PC-9 (cell line): Measurements from ENCODE around the gene FAM83D. TPM values are rescaled to one million over a fixed set of nuclear protein-coding genes. Genes with fewer than 3 reads are reported as not detected.

Source experiments
- BruUV-seq: library from RNA; stranded (reverse); fragments of 400-500 nt; replicated peaks from 2 replicates; lab custom pipeline; 2021; lab: Mats Ljungman, UMichigan
- CTCF ChIA-PET: fragments of 300-600 bp; sonication (Branson Sonifier 250); formaldehyde crosslinking; loops from one replicate; lab custom pipeline; 2022; ENCODE audit warnings: antibody characterized with exemption; lab: Charles Lee
- POLR2A ChIA-PET: fragments of 300-600 bp; sonication (Branson Sonifier 250); formaldehyde crosslinking; loops from one replicate; lab custom pipeline; 2022; ENCODE audit warnings: antibody characterized with exemption; ENCODE audit not compliant: unreplicated experiment; lab: Charles Lee
- DNase-seq, 2 experiments: peaks; one replicate each; pipeline versions ENCODE4 v3.0.0 to v3.0.0-alpha.2; 2015 to 2022; ENCODE audit warnings: mixed read lengths in 1 of 2
- H2AFZ ChIP-seq: fragments of 200-600 bp; sonication (generic); 2 replicates; pipeline ENCODE4 v1.8.1; 2017; ENCODE audit warnings: antibody characterized with exemption
- H3F3A ChIP-seq: fragments of 200-600 bp; sonication (generic); 2 replicates; pipeline ENCODE4 v1.8.1; 2017; ENCODE audit warnings: antibody characterized with exemption, mild to moderate bottlenecking, low read depth; ENCODE audit not compliant: insufficient read depth
- H3K27ac ChIP-seq: fragments of 200-600 bp; sonication (generic); 2 replicates; pipeline ENCODE4 v1.6.1; 2016; ENCODE audit warnings: mixed run types
- H3K27me3 ChIP-seq: fragments of 200-600 bp; sonication (generic); 2 replicates; pipeline ENCODE4 v1.6.1; 2016; ENCODE audit warnings: low read depth, mixed run types; ENCODE audit not compliant: insufficient read depth
- H3K36me3 ChIP-seq: fragments of 200-600 bp; sonication (generic); 2 replicates; pipeline ENCODE4 v1.6.1; 2016; ENCODE audit warnings: low read depth, mixed run types
- H3K4me1 ChIP-seq: fragments of 200-600 bp; sonication (generic); replicated peaks from 2 replicates; pipeline ENCODE4 v1.6.1; 2016; ENCODE audit warnings: mixed run types; ENCODE audit not compliant: insufficient read depth
- H3K4me2 ChIP-seq: fragments of 200-600 bp; sonication (generic); 2 replicates; pipeline ENCODE4 v1.6.1; 2017; ENCODE audit warnings: mixed run types
- H3K4me3 ChIP-seq: fragments of 200-600 bp; sonication (generic); 2 replicates; pipeline ENCODE4 v1.6.1; 2016; ENCODE audit warnings: mixed run types
- H3K79me2 ChIP-seq: fragments of 200-600 bp; sonication (generic); 2 replicates; pipeline ENCODE4 v1.6.1; 2017; ENCODE audit warnings: low read depth, mixed run types
- H3K9me2 ChIP-seq: fragments of 200-600 bp; sonication (generic); 2 replicates; pipeline ENCODE4 v1.8.1; 2017; ENCODE audit warnings: mild to moderate bottlenecking; ENCODE audit not compliant: insufficient read depth
- H3K9me3 ChIP-seq: fragments of 200-600 bp; sonication (generic); 2 replicates; pipeline ENCODE4 v1.8.1; 2016; ENCODE audit warnings: low read depth; ENCODE audit not compliant: insufficient read depth
- H4K20me1 ChIP-seq: fragments of 200-600 bp; sonication (generic); 2 replicates; pipeline ENCODE4 v1.8.1; 2017; ENCODE audit not compliant: insufficient read depth
- CTCF ChIP-seq: fragments of 200-600 bp; sonication (generic); conservative IDR thresholded peaks from 2 replicates; pipeline ENCODE4 v1.6.1; 2017; ENCODE audit warnings: mixed run types, antibody characterized with exemption, mild to moderate bottlenecking, moderate library complexity
- EZH2 ChIP-seq: fragments of 200-600 bp; sonication (generic); IDR thresholded peaks from 2 replicates; pipeline ENCODE4 v1.8.0; 2017; ENCODE audit warnings: antibody characterized with exemption, low read depth
- intact Hi-C: fragments of 100-400 bp; cut with micrococcal nuclease; formaldehyde crosslinking; loops from one replicate; pipeline ENCODE4 v1.10.0; 2022; ENCODE audit not compliant: unreplicated experiment
- total RNA-seq: library from RNA; stranded (reverse); gene quantifications from 2 replicates; pipeline ENCODE4 v1.2.3, GENCODE V29; 2021

FAM83D gene
- total RNA-seq, 1 experiment from 2014 or later: 57.3 TPM

DNA sequence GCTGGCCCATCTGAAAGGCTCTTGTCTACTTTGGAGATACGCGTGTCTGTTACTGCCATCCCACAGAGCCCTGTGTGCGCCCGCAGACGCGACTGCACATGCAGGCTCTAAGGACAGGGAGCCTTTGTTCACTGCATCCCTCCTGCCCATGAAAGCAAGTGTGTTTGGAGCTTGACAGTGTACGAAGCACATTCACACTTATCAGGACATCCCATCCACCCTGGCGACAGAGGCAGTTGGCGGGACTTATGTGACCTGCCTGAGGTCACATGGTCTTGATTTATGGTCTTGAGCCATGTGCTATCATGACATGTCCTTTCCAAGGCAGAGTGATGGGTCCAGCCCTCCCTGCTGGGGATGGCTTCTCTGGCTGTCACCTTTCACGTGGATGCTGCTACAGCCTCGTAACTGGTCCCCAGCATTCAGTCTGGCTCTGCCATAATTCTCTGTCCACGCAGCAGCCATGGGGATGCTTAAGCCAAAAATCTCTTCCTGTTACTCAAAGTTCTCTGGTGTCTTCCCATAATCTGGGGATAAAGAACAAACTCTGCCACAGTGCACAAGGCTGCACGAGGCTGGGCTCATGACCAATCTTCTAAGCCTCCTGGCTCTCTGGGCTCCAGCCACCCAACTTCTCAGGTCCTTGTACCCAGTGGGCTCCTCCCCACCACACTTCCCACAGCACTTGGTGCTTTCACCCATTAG, 36.3 kb upstream of the FAM83D start:
- no peak for DNase-seq
- no peaks in the 10 kb centered on the region for H3K36me3 ChIP-seq
- POLR2A ChIA-PET: no interaction called here
- intact Hi-C loops: no loop called here
- no peaks in the 10 kb centered on the region for H3K79me2 ChIP-seq
- H3K9me2 ChIP-seq: no peaks in the 10 kb centered on the region
- H3K4me3 ChIP-seq: no peak overlapping the region
- CTCF ChIA-PET: no interaction called here
- BruUV-seq: no TSS peak
- TF ChIP-seq CTCF: no peak
- no peak for TF ChIP-seq EZH2
- H3K27me3 ChIP-seq: peaks cover under 1% of the 10 kb centered on the region; the same call in 1 of the 2 replicates
- H3F3A ChIP-seq: no peaks in the 10 kb centered on the region
- no peak overlapping the region for H3K27ac ChIP-seq
- no peaks in the 10 kb centered on the region for H4K20me1 ChIP-seq
- no peaks in the 10 kb centered on the region for H3K9me3 ChIP-seq
- H3K4me1 ChIP-seq: 0 out of 2 replicates have a peak, but pooled peaks cover 5% of the 10 kb centered on the region
- H2AFZ ChIP-seq: no peak overlapping the region
- H3K4me2 ChIP-seq: no peak overlapping the region

GRCh38 chr20:38890497-38890818, 35.8 kb upstream of the FAM83D start:
- no peaks in the 10 kb centered on the region for H3K9me3 ChIP-seq
- POLR2A ChIA-PET: no interaction called here
- no peak overlapping the region for H3K27ac ChIP-seq
- no peaks in the 10 kb centered on the region for H3K36me3 ChIP-seq
- no peaks in the 10 kb centered on the region for H4K20me1 ChIP-seq
- DNase-seq: no peak
- no TSS peak for BruUV-seq
- H3K4me2 ChIP-seq: no peak overlapping the region
- H3K9me2 ChIP-seq: no peaks in the 10 kb centered on the region
- no peak overlapping the region for H2AFZ ChIP-seq
- intact Hi-C loops: no loop called here
- no peaks in the 10 kb centered on the region for H3F3A ChIP-seq
- CTCF ChIA-PET: no interaction called here
- 0 out of 2 replicates have a peak, but pooled peaks cover 5% of the 10 kb centered on the region for H3K4me1 ChIP-seq
- H3K4me3 ChIP-seq: no peak overlapping the region
- H3K27me3 ChIP-seq: peaks cover 6% of the 10 kb centered on the region; the same call in 1 of the 2 replicates
- no peak for TF ChIP-seq CTCF
- no peak for TF ChIP-seq EZH2
- H3K79me2 ChIP-seq: no peaks in the 10 kb centered on the region

- intact Hi-C loops: no loop called here
Observed at GRCh38 chr20:38892091-38892981, 33.9 kb upstream of the FAM83D start.

More at GRCh38 chr20:38892091-38892981, 33.9 kb upstream of the FAM83D start:
- no peak for DNase-seq
- no peaks in the 10 kb centered on the region for H3F3A ChIP-seq
- no peak overlapping the region for H2AFZ ChIP-seq
- no peaks in the 10 kb centered on the region for H3K36me3 ChIP-seq
- H3K27me3 ChIP-seq: peaks cover 22% of the 10 kb centered on the region
- ChIA-PET CTCF (interaction anchor here (0.6 to 0.7 kb wide), 2 partner anchors 259 to 528 kb away, joined by 3 read pairs; no protein-coding TSS in a partner anchor), POLR2A (no interaction called here)
- no peaks in the 10 kb centered on the region for H3K9me2 ChIP-seq
- no peaks in the 10 kb centered on the region for H4K20me1 ChIP-seq
- no peak overlapping the region for H3K27ac ChIP-seq
- no peak for TF ChIP-seq CTCF
- no peak for TF ChIP-seq EZH2
- H3K9me3 ChIP-seq: no peaks in the 10 kb centered on the region
- BruUV-seq: no TSS peak
- H3K79me2 ChIP-seq: no peaks in the 10 kb centered on the region
- no peak overlapping the region for H3K4me2 ChIP-seq
- 0 out of 2 replicates have a peak, but pooled peaks cover 5% of the 10 kb centered on the region for H3K4me1 ChIP-seq
- no peak overlapping the region for H3K4me3 ChIP-seq
